ENCODE data around the gene ZNF488. TPM values are rescaled to one million over a fixed set of nuclear protein-coding genes. Genes with fewer than 3 reads are reported as not detected.
A peak's percentile ranks its signal among the peaks of the same experiment; 100 is the strongest.
"Not testable (repeated sequence)": the region's sequence is repeated elsewhere in the genome, so short reads cannot be mapped to it uniquely, and the experiment has no call there.

Gene ZNF488
- total RNA-seq, 1 donor from 2014 or later = 1.6 TPM

DNA sequence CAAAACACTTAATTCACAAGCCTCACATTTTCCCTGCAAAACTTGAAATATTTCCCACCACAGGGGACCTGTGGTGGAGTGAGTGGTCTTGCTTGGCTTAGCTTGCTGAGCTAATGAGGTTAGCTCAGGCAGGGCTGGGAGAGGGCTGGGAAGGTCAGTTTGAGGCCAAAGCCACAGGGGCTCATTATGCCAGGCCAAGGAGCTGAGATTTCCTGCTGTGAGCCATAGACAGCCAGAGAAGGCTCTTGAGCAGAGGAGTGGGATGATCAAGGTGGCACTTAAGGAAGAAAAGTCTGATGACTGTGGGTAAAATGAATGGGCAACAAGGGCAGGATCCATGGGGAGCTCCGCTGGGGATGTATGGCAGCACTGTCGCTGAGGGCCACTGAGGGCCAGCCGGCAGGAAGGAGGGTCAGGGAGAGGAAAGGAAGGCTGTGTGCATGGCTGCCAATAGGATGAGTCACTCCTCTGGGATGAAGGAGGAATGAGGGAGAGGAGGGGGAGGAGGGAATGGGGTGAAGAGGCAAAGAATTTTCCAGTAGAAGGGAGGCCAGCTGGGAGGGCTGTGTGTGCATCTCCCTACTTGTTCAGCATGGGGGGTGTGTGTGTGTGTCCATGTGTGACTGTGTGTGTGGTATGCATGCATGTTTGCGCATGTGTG lies 18.7 kb upstream of the ZNF488 start:
- Histone ChIP-seq H3K27me3 (ENCODE audit: control insufficient read depth in 3 of 3, insufficient read depth in 3 of 3, low read length in 3 of 3) (no peaks in the 10 kb centered on the region), H3K27ac (ENCODE audit: low read depth, low read length) (no peak overlapping the region), H3K36me3 (ENCODE audit: control insufficient read depth in 3 of 3, insufficient read depth in 3 of 3, low read length in 3 of 3) (no peaks in the 10 kb centered on the region), H3K4me3 (ENCODE audit: low read length in 3 of 3) (peak overlapping the region in 1 of 3 donors; percentile 29), H3K4me1 (ENCODE audit: control insufficient read depth in 3 of 3, insufficient read depth in 3 of 3, low read length in 3 of 3) (peaks cover 9 to 22% (median 20%) of the 10 kb centered on the region in 3 donors), H3K9ac (ENCODE audit: low read depth in 1 of 3, low read length in 3 of 3) (no peak overlapping the region), H3K9me3 (ENCODE audit: control insufficient read depth in 3 of 3, low read length in 3 of 3) (no peaks in the 10 kb centered on the region)

DNA sequence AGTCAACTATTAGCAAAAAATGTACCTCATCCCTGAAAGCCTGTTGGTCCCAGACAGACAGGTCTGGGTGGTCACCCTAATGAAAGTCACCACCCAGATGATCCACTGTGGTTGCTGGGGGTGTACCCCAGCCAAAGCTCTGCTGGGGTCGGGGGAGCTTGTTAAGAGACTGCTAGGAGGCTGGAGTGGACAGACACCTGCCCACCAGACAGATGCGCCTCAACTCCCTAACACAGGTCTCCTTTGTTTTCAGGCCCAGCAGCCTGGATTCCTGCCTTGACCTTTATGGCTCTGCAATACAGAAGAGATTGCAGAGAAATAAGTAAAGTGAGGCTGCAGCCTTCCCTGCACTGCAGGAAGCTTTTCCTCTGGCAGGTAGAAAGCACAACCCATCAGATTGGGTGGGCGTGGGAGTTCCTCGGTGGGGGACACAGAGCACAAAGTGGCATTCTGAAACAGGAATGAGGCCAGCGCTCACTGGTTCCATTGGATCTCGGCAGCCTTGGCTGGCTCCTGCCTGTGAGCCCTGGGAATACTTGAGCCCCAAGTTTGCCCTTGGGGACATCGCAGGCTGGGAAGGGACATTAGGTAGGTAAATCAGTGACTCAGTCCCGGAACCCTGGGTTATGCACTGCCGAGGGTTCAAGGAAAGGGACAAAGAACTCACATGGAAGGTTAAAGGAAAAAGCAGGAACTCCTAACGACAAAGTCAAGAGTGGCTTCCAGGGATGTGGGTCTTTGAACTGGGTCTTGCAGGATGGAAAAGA lies 18.0 kb upstream of the ZNF488 start:
- Histone ChIP-seq H3K9ac (ENCODE audit: low read depth in 1 of 3, low read length in 3 of 3) (no peak overlapping the region), H3K27ac (ENCODE audit: low read depth, low read length) (no peak overlapping the region), H3K9me3 (ENCODE audit: control insufficient read depth in 3 of 3, low read length in 3 of 3) (no peaks in the 10 kb centered on the region), H3K4me1 (ENCODE audit: control insufficient read depth in 3 of 3, insufficient read depth in 3 of 3, low read length in 3 of 3) (peaks cover 9 to 22% (median 20%) of the 10 kb centered on the region in 3 donors), H3K36me3 (ENCODE audit: control insufficient read depth in 3 of 3, insufficient read depth in 3 of 3, low read length in 3 of 3) (no peaks in the 10 kb centered on the region), H3K4me3 (ENCODE audit: low read length in 3 of 3) (no peak overlapping the region), H3K27me3 (ENCODE audit: control insufficient read depth in 3 of 3, insufficient read depth in 3 of 3, low read length in 3 of 3) (no peaks in the 10 kb centered on the region)

DNA sequence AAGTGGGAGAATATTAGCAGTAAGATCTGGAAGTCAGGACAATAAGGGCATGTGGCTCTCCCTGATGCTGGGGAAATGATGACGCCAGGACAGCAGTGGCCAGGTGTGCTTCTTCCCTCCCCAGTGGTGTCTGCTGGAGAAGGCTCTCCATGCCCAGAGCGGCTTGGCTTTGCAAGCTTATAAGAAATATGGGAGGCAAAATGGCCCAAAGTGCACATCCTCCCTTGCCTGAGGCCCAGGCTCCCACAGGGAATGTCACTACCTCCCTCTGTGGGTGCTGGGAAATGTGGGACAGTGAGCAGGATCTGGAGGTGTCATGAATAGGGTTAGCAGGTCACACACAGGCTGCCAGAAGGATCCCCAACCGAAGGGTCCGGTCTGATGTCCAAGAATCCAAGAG lies 17.1 kb upstream of the ZNF488 start:
- Histone ChIP-seq H3K9me3 (ENCODE audit: control insufficient read depth in 3 of 3, low read length in 3 of 3) (no peaks in the 10 kb centered on the region), H3K27ac (ENCODE audit: low read depth, low read length) (no peak overlapping the region)

GRCh38 chr10:47400786-47401185 lies 16.7 kb upstream of the ZNF488 start:
- Histone ChIP-seq H3K27me3 (ENCODE audit: control insufficient read depth in 3 of 3, insufficient read depth in 3 of 3, low read length in 3 of 3) (no peaks in the 10 kb centered on the region), H3K27ac (ENCODE audit: low read depth, low read length) (no peak overlapping the region), H3K36me3 (ENCODE audit: control insufficient read depth in 3 of 3, insufficient read depth in 3 of 3, low read length in 3 of 3) (no peaks in the 10 kb centered on the region), H3K9me3 (ENCODE audit: control insufficient read depth in 3 of 3, low read length in 3 of 3) (no peaks in the 10 kb centered on the region), H3K4me3 (ENCODE audit: low read length in 3 of 3) (no peak overlapping the region), H3K9ac (ENCODE audit: low read depth in 1 of 3, low read length in 3 of 3) (no peak overlapping the region), H3K4me1 (ENCODE audit: control insufficient read depth in 3 of 3, insufficient read depth in 3 of 3, low read length in 3 of 3) (peaks cover 9 to 22% (median 20%) of the 10 kb centered on the region in 3 donors)

More for the DNA sequence above, 17.1 kb upstream of the ZNF488 start:
- no peaks in the 10 kb centered on the region for H3K27me3 ChIP-seq (ENCODE audit: control insufficient read depth in 3 of 3, insufficient read depth in 3 of 3, low read length in 3 of 3)
- no peak overlapping the region for H3K9ac ChIP-seq (ENCODE audit: low read depth in 1 of 3, low read length in 3 of 3)
- H3K4me1 ChIP-seq (ENCODE audit: control insufficient read depth in 3 of 3, insufficient read depth in 3 of 3, low read length in 3 of 3) = peaks cover 9 to 22% (median 20%) of the 10 kb centered on the region in 3 donors
- no peak overlapping the region for H3K4me3 ChIP-seq (ENCODE audit: low read length in 3 of 3)
- no peaks in the 10 kb centered on the region for H3K36me3 ChIP-seq (ENCODE audit: control insufficient read depth in 3 of 3, insufficient read depth in 3 of 3, low read length in 3 of 3)

DNA sequence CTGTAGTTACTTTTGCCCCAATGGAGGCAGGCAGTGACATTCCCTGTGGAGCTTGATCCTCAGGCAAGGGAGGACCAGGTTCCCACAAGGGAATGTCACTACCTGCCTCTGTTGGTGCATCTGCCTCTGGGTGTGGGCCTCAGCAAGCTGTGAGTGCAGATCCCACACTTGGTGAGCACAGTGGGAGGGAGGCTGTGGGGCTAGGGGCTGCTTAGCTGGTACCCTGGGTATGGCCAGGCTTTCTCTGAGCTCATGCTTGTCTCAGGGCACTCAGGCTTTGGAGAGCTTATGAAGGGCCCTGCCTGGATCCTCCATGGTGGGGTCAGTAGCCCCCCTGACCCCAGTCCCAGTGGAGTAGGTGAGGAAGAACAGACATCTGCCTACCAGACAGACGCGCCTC lies 16.2 kb upstream of the ZNF488 start:
- Histone ChIP-seq H3K27me3 (ENCODE audit: control insufficient read depth in 3 of 3, insufficient read depth in 3 of 3, low read length in 3 of 3) (no peaks in the 10 kb centered on the region), H3K9ac (ENCODE audit: low read depth in 1 of 3, low read length in 3 of 3) (no peak overlapping the region), H3K27ac (ENCODE audit: low read depth, low read length) (no peak overlapping the region), H3K9me3 (ENCODE audit: control insufficient read depth in 3 of 3, low read length in 3 of 3) (no peaks in the 10 kb centered on the region), H3K4me1 (ENCODE audit: control insufficient read depth in 3 of 3, insufficient read depth in 3 of 3, low read length in 3 of 3) (peaks cover 9 to 22% (median 20%) of the 10 kb centered on the region in 3 donors), H3K4me3 (ENCODE audit: low read length in 3 of 3) (no peak overlapping the region), H3K36me3 (ENCODE audit: control insufficient read depth in 3 of 3, insufficient read depth in 3 of 3, low read length in 3 of 3) (no peaks in the 10 kb centered on the region)

DNA sequence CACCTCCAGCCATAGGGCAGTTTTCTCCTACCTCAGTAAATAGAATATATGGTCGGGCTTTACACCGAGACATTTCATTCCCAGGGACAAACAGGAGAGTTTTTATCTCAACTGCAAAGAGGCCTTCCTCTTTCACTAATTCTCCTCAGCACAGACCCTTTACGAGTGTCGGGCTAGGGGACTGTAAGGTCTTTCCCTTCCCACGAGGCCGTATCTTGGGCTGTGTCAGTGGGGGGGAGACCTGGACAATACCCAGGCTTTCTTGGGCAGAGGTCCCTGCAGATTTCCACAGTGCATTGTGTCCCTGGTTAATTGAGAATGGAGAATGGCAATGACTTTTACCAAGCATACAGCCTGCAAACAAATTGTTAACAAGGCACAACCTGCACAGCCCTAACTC lies 13.2 kb upstream of the ZNF488 start:
- H3K27me3 ChIP-seq (ENCODE audit: control insufficient read depth in 3 of 3, insufficient read depth in 3 of 3, low read length in 3 of 3) = no peaks in the 10 kb centered on the region
- H3K4me1 ChIP-seq (ENCODE audit: control insufficient read depth in 3 of 3, insufficient read depth in 3 of 3, low read length in 3 of 3) = peaks cover 3 to 4% (median 4%) of the 10 kb centered on the region in 3 donors
- H3K4me3 ChIP-seq (ENCODE audit: low read length in 3 of 3) = no peak overlapping the region
- no peaks in the 10 kb centered on the region for H3K9me3 ChIP-seq (ENCODE audit: control insufficient read depth in 3 of 3, low read length in 3 of 3)
- H3K36me3 ChIP-seq (ENCODE audit: control insufficient read depth in 3 of 3, insufficient read depth in 3 of 3, low read length in 3 of 3) = no peaks in the 10 kb centered on the region
- H3K9ac ChIP-seq (ENCODE audit: low read depth in 1 of 3, low read length in 3 of 3) = no peak overlapping the region
- H3K27ac ChIP-seq (ENCODE audit: low read depth, low read length) = no peak overlapping the region

GRCh38 chr10:47396311-47396717 lies 12.2 kb upstream of the ZNF488 start:
- Histone ChIP-seq H3K36me3 (ENCODE audit: control insufficient read depth in 3 of 3, insufficient read depth in 3 of 3, low read length in 3 of 3) (no peaks in the 10 kb centered on the region), H3K27ac (ENCODE audit: low read depth, low read length) (no peak overlapping the region), H3K9ac (ENCODE audit: low read depth in 1 of 3, low read length in 3 of 3) (no peak overlapping the region), H3K4me3 (ENCODE audit: low read length in 3 of 3) (no peak overlapping the region), H3K27me3 (ENCODE audit: control insufficient read depth in 3 of 3, insufficient read depth in 3 of 3, low read length in 3 of 3) (no peaks in the 10 kb centered on the region), H3K9me3 (ENCODE audit: control insufficient read depth in 3 of 3, low read length in 3 of 3) (no peaks in the 10 kb centered on the region), H3K4me1 (ENCODE audit: control insufficient read depth in 3 of 3, insufficient read depth in 3 of 3, low read length in 3 of 3) (no peaks in the 10 kb centered on the region)

DNA sequence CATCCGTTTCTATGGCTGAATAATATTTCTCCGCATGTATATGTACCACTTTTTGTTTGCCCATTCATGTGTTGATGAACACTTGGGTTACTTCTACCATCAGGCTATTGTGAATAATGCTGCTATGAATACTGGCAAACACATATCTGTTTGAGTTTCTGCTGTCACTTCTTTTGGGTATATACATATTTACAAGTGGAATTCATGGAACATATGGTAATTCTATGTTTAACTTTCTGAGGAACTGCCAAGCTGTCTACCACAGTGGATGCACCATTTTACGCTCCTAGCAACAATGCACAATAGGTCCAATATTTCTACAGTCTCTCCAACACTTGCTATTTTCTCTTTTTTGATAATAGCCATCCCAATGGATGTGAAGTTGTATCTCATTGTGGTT lies 5.5 kb upstream of the ZNF488 start:
- H3K9me3 ChIP-seq (ENCODE audit: control insufficient read depth in 3 of 3, low read length in 3 of 3) = no peaks in the 10 kb centered on the region
- no peak overlapping the region for H3K4me3 ChIP-seq (ENCODE audit: low read length in 3 of 3)
- H3K4me1 ChIP-seq (ENCODE audit: control insufficient read depth in 3 of 3, insufficient read depth in 3 of 3, low read length in 3 of 3) = peaks cover 0 to 4% (median 4%) of the 10 kb centered on the region in 3 donors
- no peak overlapping the region for H3K27ac ChIP-seq (ENCODE audit: low read depth, low read length)
- no peak overlapping the region for H3K9ac ChIP-seq (ENCODE audit: low read depth in 1 of 3, low read length in 3 of 3)
- H3K27me3 ChIP-seq (ENCODE audit: control insufficient read depth in 3 of 3, insufficient read depth in 3 of 3, low read length in 3 of 3) = no peaks in the 10 kb centered on the region
- no peaks in the 10 kb centered on the region for H3K36me3 ChIP-seq (ENCODE audit: control insufficient read depth in 3 of 3, insufficient read depth in 3 of 3, low read length in 3 of 3)

DNA sequence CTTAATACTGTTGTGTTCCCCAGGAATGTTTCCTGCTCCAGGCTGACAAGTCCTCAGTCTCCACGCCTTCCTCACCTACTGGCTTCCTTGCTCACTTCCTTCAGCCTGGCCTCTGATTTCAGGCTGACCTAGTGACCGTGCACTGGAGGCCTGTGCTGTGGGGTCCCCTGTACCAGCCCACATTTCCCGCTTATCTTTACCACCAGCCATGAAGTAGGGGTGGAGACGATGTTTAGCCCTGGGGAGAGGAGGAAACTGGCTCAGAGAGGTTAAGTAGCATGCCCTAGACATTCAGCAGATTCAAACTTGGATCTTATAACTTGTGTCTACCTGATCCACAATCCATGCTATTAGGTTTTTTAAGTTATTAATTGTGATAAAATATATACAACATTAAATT lies 4.8 kb upstream of the ZNF488 start:
- Histone ChIP-seq H3K4me1 (ENCODE audit: control insufficient read depth in 3 of 3, insufficient read depth in 3 of 3, low read length in 3 of 3) (peaks cover 2 to 10% (median 5%) of the 10 kb centered on the region in 3 donors), H3K36me3 (ENCODE audit: control insufficient read depth in 3 of 3, insufficient read depth in 3 of 3, low read length in 3 of 3) (no peaks in the 10 kb centered on the region)

DNA sequence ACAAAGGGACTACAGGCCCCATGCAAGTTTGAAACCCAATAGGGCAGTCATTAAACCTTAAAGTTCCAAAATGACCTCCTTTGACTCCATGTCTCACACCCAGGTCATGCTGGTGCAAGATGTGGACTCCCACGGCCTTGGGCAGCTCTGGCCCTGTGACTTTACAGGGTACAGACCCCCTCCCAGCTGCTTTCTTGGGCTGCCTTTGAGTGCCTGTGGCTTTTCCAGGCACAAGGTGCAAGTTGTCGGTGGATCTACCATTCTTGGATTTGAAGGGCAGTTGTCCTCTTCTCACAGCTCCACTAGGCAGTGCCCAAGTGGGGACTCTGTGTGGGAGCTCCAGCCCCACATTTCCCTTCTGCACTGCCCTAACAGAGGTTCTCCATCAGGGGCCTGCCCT lies 2.0 kb upstream of the ZNF488 start:
- H3K9me3 ChIP-seq (ENCODE audit: control insufficient read depth in 3 of 3, low read length in 3 of 3); H3K9ac ChIP-seq (ENCODE audit: low read depth in 1 of 3, low read length in 3 of 3); H3K36me3 ChIP-seq (ENCODE audit: control insufficient read depth in 3 of 3, insufficient read depth in 3 of 3, low read length in 3 of 3); H3K27me3 ChIP-seq (ENCODE audit: control insufficient read depth in 3 of 3, insufficient read depth in 3 of 3, low read length in 3 of 3); H3K4me3 ChIP-seq (ENCODE audit: low read length in 3 of 3); H3K27ac ChIP-seq (ENCODE audit: low read depth, low read length): not testable (repeated sequence)
- peaks cover 9 to 15% (median 12%) of the 10 kb centered on the region in 3 donors for H3K4me1 ChIP-seq (ENCODE audit: control insufficient read depth in 3 of 3, insufficient read depth in 3 of 3, low read length in 3 of 3)

More for the DNA sequence above, 4.8 kb upstream of the ZNF488 start:
- no peaks in the 10 kb centered on the region for H3K27me3 ChIP-seq (ENCODE audit: control insufficient read depth in 3 of 3, insufficient read depth in 3 of 3, low read length in 3 of 3)
- H3K9ac ChIP-seq (ENCODE audit: low read depth in 1 of 3, low read length in 3 of 3) = no peak overlapping the region
- no peaks in the 10 kb centered on the region for H3K9me3 ChIP-seq (ENCODE audit: control insufficient read depth in 3 of 3, low read length in 3 of 3)
- H3K27ac ChIP-seq (ENCODE audit: low read depth, low read length) = no peak overlapping the region
- no peak overlapping the region for H3K4me3 ChIP-seq (ENCODE audit: low read length in 3 of 3)

All from skeletal muscle tissue (tissue), 4 donors.